ENCODE measurements around the gene GSTT2B.
A peak's percentile ranks its signal among the peaks of the same experiment; 100 is the strongest.
"Not testable (repeated sequence)": the region's sequence is repeated elsewhere in the genome, so short reads cannot be mapped to it uniquely, and the experiment has no call there.

Gene GSTT2B

GRCh38 chr22:23947391-23947790 lies 13.6 kb downstream of the GSTT2B start:
- not testable (repeated sequence) for DNase-seq (ENCODE audit: low read depth in 1 of 2, low spot score in 1 of 2)

DNA sequence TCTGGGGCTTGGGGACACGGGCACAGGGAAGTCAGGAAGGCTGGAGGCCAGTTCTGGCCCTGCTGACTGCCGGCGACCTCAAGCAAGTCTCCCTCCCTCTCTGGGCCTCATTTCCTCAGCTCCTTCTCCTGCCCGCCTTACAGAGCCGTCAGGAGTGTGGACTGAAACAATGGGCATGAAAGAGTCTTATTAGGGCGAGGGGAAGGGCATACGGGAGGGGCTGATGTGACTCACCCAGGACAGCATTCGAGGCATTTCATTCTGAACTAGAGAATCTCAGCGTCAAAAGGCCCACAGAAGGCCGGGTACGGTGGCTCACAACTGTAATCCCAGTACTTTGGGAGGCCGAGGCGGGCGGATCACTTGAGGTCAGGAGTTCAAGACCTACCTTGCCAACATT lies 20.8 kb downstream of the GSTT2B start:
- not testable (repeated sequence) for DNase-seq (ENCODE audit: low read depth in 1 of 2, low spot score in 1 of 2)

DNA sequence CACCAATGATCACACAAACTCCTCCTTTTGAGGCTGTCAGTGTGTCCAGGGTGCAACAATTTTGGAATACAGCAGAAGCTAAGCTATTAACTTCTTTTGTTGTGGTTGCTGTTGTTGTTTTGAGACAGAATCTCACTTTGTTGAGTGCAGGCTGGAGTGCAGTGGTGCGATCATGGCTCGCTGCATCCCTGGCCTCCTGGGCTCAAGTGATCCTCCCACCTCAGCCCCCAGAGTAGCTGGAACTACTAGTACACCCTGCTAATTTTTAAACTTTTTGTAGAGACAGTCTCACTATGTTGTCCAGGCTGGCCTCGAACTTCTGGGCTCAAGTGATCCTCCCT lies 22.0 kb downstream of the GSTT2B start:
- no peak for DNase-seq (ENCODE audit: low read depth in 1 of 2, low spot score in 1 of 2)

- DNase-seq (ENCODE audit: low read depth in 1 of 2, low spot score in 1 of 2): no peak
Measured at GRCh38 chr22:23938328-23939016, 22.5 kb downstream of the GSTT2B start.

GRCh38 chr22:23926561-23926960 lies 34.4 kb downstream of the GSTT2B start:
- DNase-seq (ENCODE audit: low read depth in 1 of 2, low spot score in 1 of 2): no peak

- DNase-seq (ENCODE audit: low read depth in 1 of 2, low spot score in 1 of 2): no peak
Measured at GRCh38 chr22:23925020-23925606, 35.9 kb downstream of the GSTT2B start.

DNA sequence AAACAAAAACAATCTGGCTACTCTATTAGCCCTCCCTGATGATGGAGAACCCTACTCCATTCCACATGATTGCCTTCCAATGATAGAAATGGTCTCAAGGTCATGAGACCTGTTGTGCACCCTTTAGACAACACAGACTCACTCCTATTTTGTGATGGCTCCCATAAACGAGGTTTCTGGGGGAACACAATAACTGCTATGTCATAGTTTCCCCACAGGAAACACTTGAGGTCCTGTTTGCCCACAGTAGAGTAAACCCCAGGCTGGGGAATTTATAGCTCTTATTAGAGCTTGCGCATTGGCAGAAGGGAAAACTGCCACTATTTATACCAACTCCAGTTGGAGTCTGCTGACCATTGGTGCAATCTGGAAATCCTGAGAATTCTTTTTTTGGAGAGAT lies 38.1 kb downstream of the GSTT2B start:
- DNase-seq (ENCODE audit: low read depth in 1 of 2, low spot score in 1 of 2): no peak

DNA sequence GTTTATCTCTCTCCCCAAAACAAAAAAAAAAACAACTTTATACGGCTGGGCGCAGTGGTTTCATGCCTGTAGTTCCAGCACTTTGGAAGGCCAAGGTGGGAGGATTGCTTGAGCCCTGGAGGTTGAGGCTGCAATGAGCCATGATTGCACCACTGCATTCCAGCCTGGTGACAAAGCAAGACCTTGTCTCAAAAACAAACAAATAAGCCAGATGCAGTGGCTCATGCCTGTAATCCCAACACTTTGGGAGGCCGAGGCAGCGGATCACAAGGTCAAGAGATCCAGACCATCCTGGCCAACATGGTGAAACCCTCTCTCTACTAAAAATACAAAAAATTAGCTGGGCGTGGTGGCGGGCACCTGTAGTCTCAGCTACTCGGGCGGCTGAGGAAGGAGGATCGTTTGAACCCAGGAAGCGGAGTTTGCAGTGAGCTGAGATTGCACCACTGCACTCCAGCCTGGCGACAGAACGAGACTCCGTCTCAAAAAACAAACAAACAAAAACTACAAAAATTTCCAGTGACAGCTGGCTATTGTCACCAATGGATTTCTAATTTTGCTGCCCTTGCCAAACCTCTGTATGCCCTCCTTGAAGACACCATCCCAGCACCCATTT lies 39.3 kb downstream of the GSTT2B start:
- DNase-seq (ENCODE audit: low read depth in 1 of 2, low spot score in 1 of 2): not testable (repeated sequence)

- DNase-seq (ENCODE audit: low read depth in 1 of 2, low spot score in 1 of 2): not testable (repeated sequence)
Measured at GRCh38 chr22:23920267-23920611, 40.8 kb downstream of the GSTT2B start.

GRCh38 chr22:23915290-23915689 lies 45.7 kb downstream of the GSTT2B start:
- DNase-seq (ENCODE audit: low read depth in 1 of 2, low spot score in 1 of 2): no peak

DNA sequence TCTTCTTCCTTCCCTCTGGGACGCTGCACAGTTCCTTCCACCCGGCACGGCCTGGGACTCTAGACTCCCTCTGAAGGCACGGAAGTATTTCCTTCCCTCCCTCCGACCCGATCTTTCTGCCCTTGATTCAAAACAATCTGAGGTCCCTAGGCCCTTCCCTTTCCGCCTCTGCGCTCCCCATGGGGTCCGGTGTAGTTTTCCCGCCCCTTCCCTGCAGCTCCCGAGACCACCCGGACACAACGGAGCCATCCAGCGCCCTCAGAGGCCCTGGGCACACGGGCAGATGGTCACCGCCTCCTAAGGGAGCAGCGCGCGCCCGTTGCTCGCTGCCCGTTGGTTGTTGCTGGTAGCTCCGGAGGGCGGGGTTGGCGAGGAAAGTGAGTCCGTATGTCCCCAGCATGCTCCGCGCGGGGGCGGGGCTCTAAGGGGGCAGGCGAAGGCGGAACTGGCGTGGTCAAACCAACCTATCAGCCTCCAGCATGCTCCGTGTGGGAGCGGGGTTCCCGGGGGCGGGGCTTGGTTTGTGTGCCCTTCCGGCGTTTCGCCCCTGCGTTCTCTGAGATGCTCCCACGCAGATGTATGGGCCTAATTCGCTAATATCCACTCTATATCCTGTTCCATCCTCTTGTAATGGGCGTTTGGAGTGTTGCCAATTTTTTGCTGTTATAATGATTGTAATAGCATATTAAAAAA lies 47.2 kb downstream of the GSTT2B start:
- peak; percentile 97 to 99 for DNase-seq (ENCODE audit: low read depth in 1 of 2, low spot score in 1 of 2)

DNA sequence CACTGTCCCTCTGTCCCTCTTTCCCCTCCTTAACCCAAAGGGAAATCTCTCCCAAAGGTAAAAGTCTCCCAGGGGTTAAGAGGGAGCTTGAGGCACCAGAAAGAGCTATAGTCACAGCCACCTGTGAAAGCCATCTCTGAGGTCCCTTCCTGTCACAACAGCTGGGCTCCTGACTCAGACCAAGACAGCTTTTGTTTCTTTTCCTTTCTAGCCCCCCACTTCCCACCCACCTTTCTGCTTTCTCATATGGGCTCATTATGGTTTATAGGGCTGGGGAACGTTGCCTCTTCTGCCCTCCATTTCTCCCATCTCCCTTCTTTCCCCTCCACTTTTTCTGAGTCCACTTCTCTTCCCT lies 47.7 kb downstream of the GSTT2B start:
- no peak for DNase-seq (ENCODE audit: low read depth in 1 of 2, low spot score in 1 of 2)

GRCh38 chr22:23912293-23912903 lies 48.6 kb downstream of the GSTT2B start:
- DNase-seq (ENCODE audit: low read depth in 1 of 2, low spot score in 1 of 2): no peak

GRCh38 chr22:23911318-23911980 lies 49.5 kb downstream of the GSTT2B start:
- DNase-seq (ENCODE audit: low read depth in 1 of 2, low spot score in 1 of 2): no peak

DNA sequence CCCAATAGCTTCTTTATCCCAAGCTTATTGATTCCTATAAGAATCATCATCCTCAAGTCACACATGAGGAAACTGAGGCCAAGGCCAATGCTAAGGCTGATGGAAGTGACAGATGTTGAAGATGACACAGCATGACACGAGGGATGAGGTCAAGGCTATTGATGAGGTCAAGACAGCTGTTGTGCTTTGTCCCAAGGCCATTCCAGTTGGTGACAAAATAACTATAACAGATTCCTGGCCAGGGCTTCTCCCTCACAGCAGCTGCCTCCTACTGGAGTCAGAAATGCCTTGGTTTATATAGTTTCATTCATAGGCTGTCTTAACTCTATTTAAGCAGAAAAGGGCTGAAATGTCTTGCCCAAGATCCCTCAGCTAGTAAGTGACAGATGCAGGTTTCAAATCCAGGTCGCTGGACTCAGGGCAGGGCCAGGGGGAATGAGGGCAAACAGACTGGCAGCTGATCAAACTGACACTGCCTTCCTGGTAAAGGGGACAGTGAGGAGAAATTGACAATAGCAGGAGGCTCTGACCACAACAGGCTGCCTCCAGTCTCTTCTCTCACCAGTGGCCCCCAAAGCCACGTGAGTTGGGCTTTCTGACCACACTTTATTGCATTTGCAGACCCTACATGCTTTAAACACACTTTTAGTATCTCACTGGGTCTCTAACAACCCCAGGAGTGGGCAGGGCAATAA lies 50.4 kb downstream of the GSTT2B start:
- no peak for DNase-seq (ENCODE audit: low read depth in 1 of 2, low spot score in 1 of 2)

- DNase-seq (ENCODE audit: low read depth in 1 of 2, low spot score in 1 of 2): no peak
Measured at GRCh38 chr22:23909296-23909898, 51.6 kb downstream of the GSTT2B start.

- DNase-seq (ENCODE audit: low read depth in 1 of 2, low spot score in 1 of 2): no peak
Measured at GRCh38 chr22:23908587-23909205, 52.3 kb downstream of the GSTT2B start.

DNA sequence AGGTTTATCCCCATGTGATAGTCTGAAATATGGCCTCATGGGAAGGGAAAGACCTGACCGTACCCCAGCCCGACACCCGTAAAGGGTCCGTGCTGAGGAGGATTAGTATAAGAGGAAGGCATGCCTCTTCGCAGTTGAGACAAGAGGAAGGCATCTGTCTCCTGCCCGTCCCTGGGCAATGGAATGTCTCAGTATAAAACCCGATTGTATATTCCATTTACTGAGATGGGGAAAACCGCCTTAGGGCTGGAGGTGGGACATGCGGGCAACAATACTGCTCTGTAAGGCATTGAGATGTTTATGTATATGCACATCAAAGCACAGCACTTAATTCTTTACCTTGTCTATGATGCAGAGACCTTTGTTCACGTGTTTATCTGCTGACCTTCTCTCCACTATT lies 53.6 kb downstream of the GSTT2B start:
- not testable (repeated sequence) for DNase-seq (ENCODE audit: low read depth in 1 of 2, low spot score in 1 of 2)

Data from activated T-helper 1 cell treated with anti-CD3 and anti-CD28 coated beads, Interleukin-2, amount 50 U/mL, for 16 hours (primary cell).